Measurements from ENCODE around the gene PPARA.

DNA sequence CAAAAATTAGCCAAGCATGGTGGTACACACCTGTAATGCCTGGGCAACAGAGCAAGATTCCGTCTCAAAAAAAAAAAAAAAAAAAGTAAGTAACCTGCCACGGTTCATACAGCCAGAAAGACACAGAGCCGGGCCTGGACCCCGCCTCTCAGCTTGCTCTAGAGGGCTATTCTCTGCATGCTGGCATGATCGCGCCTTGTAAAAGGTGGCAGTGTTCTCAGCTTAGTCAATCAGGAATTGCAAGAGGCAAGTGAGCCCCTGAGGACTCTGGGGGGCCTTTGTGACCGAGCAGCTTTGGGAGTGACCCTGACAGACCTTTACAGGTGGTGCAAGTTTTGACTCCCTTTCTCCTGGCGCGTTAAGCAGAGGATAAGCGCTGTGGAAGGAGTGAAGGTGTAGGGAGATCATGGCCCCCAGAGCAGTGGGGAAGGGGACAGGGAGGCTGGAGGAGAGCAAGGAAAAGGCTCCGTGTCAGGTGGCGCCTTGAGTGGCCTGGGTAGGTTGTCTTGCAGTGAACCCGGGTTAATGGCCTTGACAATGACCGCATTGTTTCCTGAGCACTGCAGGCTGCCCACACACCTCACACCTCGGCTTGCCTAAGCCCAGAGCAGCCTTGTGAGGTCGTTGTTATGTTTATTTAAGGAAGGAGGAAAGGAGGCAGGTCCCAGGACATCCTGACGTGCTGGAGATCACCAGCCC is 50.9 kb downstream of the PPARA start:
- TF ChIP-seq EZH2phosphoT487 (IDR thresholded peaks at IDR 0.05; ENCODE audit: unreplicated experiment) (no peak), CREB1 (CRISPR knock-in tag; IDR thresholded peaks at IDR 0.05; ENCODE audit: low read depth) (no peak), CTCF (conservative IDR thresholded peaks at IDR 0.05; ENCODE audit: low read depth in 2 of 2) (no peak), EZH2 (IDR thresholded peaks at IDR 0.05; ENCODE audit: low read depth, unreplicated experiment) (no peak), POLR2AphosphoS5 (IDR thresholded peaks at IDR 0.05; ENCODE audit: low read depth) (no peak), STAT1 (IDR thresholded peaks at IDR 0.05; ENCODE audit: unreplicated experiment) (no peak), NANOG (IDR thresholded peaks at IDR 0.05; ENCODE audit: borderline replicate concordance) (no peak), JUNB (IDR thresholded peaks at IDR 0.05; ENCODE audit: unreplicated experiment) (no peak), ZNF114 (CRISPR knock-in tag; IDR thresholded peaks at IDR 0.05) (no peak)
- TF ChIP-seq, protein P1, sequence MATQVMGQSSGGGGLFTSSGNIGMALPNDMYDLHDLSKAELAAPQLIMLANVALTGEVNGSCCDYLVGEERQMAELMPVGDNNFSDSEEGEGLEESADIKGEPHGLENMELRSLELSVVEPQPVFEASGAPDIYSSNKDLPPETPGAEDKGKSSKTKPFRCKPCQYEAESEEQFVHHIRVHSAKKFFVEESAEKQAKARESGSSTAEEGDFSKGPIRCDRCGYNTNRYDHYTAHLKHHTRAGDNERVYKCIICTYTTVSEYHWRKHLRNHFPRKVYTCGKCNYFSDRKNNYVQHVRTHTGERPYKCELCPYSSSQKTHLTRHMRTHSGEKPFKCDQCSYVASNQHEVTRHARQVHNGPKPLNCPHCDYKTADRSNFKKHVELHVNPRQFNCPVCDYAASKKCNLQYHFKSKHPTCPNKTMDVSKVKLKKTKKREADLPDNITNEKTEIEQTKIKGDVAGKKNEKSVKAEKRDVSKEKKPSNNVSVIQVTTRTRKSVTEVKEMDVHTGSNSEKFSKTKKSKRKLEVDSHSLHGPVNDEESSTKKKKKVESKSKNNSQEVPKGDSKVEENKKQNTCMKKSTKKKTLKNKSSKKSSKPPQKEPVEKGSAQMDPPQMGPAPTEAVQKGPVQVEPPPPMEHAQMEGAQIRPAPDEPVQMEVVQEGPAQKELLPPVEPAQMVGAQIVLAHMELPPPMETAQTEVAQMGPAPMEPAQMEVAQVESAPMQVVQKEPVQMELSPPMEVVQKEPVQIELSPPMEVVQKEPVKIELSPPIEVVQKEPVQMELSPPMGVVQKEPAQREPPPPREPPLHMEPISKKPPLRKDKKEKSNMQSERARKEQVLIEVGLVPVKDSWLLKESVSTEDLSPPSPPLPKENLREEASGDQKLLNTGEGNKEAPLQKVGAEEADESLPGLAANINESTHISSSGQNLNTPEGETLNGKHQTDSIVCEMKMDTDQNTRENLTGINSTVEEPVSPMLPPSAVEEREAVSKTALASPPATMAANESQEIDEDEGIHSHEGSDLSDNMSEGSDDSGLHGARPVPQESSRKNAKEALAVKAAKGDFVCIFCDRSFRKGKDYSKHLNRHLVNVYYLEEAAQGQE (IDR thresholded peaks at IDR 0.05; ENCODE audit: unreplicated experiment): no peak

Data from GM23338 (cell line).